Endodermal cell (in vitro differentiated cells): ENCODE measurements around the gene PWWP2B. TPM values are rescaled to one million over a fixed set of nuclear protein-coding genes. Genes with fewer than 3 reads are reported as not detected.

Source experiments
- DNase-seq: peaks from one replicate; pipeline ENCODE4 v3.0.0-alpha.2; 2017
- H3K27ac ChIP-seq: 2 replicates; pipeline ENCODE4 v1.5.1; 2013; ENCODE audit warnings: mild to moderate bottlenecking, low read depth, low read length, moderate library complexity
- H3K27me3 ChIP-seq: 2 replicates; pipeline ENCODE4 v1.6.1; 2013; ENCODE audit warnings: mild to moderate bottlenecking, low read length, moderate library complexity; ENCODE audit not compliant: insufficient read depth, control insufficient read depth, poor library complexity, severe bottlenecking
- H3K36me3 ChIP-seq: 2 replicates; pipeline ENCODE4 v1.7.0; 2013; ENCODE audit warnings: mild to moderate bottlenecking, low read length, moderate library complexity; ENCODE audit not compliant: control insufficient read depth, insufficient read depth
- H3K4me1 ChIP-seq: one replicate; pipeline ENCODE4 v1.7.0; 2013; ENCODE audit warnings: low read length; ENCODE audit not compliant: control insufficient read depth, insufficient read depth
- H3K4me3 ChIP-seq: 2 replicates; pipeline ENCODE4 v1.5.1; 2013; ENCODE audit warnings: mild to moderate bottlenecking, low read length, moderate library complexity
- H3K9ac ChIP-seq: 2 replicates; pipeline ENCODE4 v1.6.1; 2013; ENCODE audit warnings: mild to moderate bottlenecking, low read length, moderate library complexity; ENCODE audit not compliant: poor library complexity, severe bottlenecking; ENCODE audit errors: extremely low read depth
- H3K9me3 ChIP-seq: 2 replicates; pipeline ENCODE4 v1.6.1; 2013; ENCODE audit warnings: mild to moderate bottlenecking, low read length, moderate library complexity; ENCODE audit not compliant: control insufficient read depth
- H3K27ac Mint-ChIP-seq: 2 replicates; pipeline ENCODE4 v1.8.0; 2020; ENCODE audit warnings: mixed read lengths
- H3K27me3 Mint-ChIP-seq: 2 replicates; pipeline ENCODE4 v1.8.0; 2021; ENCODE audit warnings: mild to moderate bottlenecking, mixed read lengths; ENCODE audit not compliant: insufficient read depth
- H3K36me3 Mint-ChIP-seq: 2 replicates; pipeline ENCODE4 v1.8.0; 2020; ENCODE audit warnings: low read depth, mixed read lengths
- H3K4me1 Mint-ChIP-seq: 2 replicates; pipeline ENCODE4 v1.8.0; 2020; ENCODE audit warnings: mixed read lengths
- H3K4me3 Mint-ChIP-seq: 2 replicates; pipeline ENCODE4 v1.8.0; 2020; ENCODE audit warnings: mild to moderate bottlenecking, moderate library complexity, mixed read lengths
- H3K9me3 Mint-ChIP-seq: 2 replicates; pipeline ENCODE4 v1.8.0; 2020; ENCODE audit warnings: mild to moderate bottlenecking, mixed read lengths
- CTCF ChIP-seq: fragments of 200-600 bp; sonication (generic); conservative IDR thresholded peaks from 2 replicates; pipeline ENCODE4 v1.5.0; 2021; ENCODE audit warnings: antibody characterized with exemption, mild to moderate bottlenecking
- WGBS, 2 experiments: methylation state at CpG; one replicate each; pipeline versions ENCODE4 v1.1.5 to v1.1.7; 2013; ENCODE audit warnings: missing lambda C conversion rate in 2 of 2, mixed read lengths in 1 of 2; ENCODE audit not compliant: insufficient coverage in 1 of 2, insufficient read length in 1 of 2; 5-methylcytosine and 5-hydroxymethylcytosine counted together
- total RNA-seq, 2 donors: library from RNA; stranded (reverse); fragmentation: NEBNext Ultra II Directional in 1 of 2; extraction: Animal tissue kit (Norgen Biotek cat#: 25700) in 1 of 2; gene quantifications; 2 replicates in 1 of 2; 3 replicates in 1 of 2; pipeline ENCODE4 v1.2.1, GENCODE V29; 2021

Gene PWWP2B
- total RNA-seq, 2 donors from 2014 or later, result 11.4 to 13.9 TPM

GRCh38 chr10:132452216-132452650, 55.2 kb downstream of the PWWP2B start:
- Histone ChIP-seq H3K27ac (no peak overlapping the region), H3K27me3 (peaks cover 3% of the 10 kb centered on the region), H3K4me1 (no peaks in the 10 kb centered on the region), H3K9me3 (no peaks in the 10 kb centered on the region), H3K9ac (no peak overlapping the region), H3K4me3 (no peak overlapping the region), H3K36me3 (no peaks in the 10 kb centered on the region)
- TF ChIP-seq CTCF, result peak; percentile 57
- H3K36me3 Mint-ChIP-seq, result no peaks in the 10 kb centered on the region
- H3K4me3 Mint-ChIP-seq, result no peak overlapping the region
- H3K27ac Mint-ChIP-seq, result no peak overlapping the region
- peaks cover 3% of the 10 kb centered on the region for H3K27me3 Mint-ChIP-seq
- H3K9me3 Mint-ChIP-seq, result no peaks in the 10 kb centered on the region
- 87 to 94% methylated on average over 12 to 14 of the region's 14 CpGs for WGBS, 2 experiments
- peak; percentile 65 for DNase-seq
- peaks cover 4% of the 10 kb centered on the region for H3K4me1 Mint-ChIP-seq

GRCh38 chr10:132452651-132453469, 55.9 kb downstream of the PWWP2B start:
- H3K4me1 Mint-ChIP-seq, result peaks cover 2% of the 10 kb centered on the region
- no peaks in the 10 kb centered on the region for H3K4me1 ChIP-seq
- H3K9ac ChIP-seq, result no peak overlapping the region
- WGBS, 2 experiments, result 6 to 12% methylated on average over 22 to 45 of the region's 45 CpGs
- peaks cover 3% of the 10 kb centered on the region for H3K27me3 Mint-ChIP-seq
- no peaks in the 10 kb centered on the region for H3K9me3 ChIP-seq
- H3K36me3 Mint-ChIP-seq, result no peaks in the 10 kb centered on the region
- H3K27me3 ChIP-seq, result peaks cover 3% of the 10 kb centered on the region
- DNase-seq, result peak; percentile 92
- TF ChIP-seq CTCF, result peak; percentile 99
- no peaks in the 10 kb centered on the region for H3K36me3 ChIP-seq
- H3K4me3 Mint-ChIP-seq, result peak overlapping the region; percentile 35
- no peaks in the 10 kb centered on the region for H3K9me3 Mint-ChIP-seq
- H3K27ac Mint-ChIP-seq, result no peak overlapping the region
- H3K27ac ChIP-seq, result no peak overlapping the region
- H3K4me3 ChIP-seq, result peak overlapping the region; percentile 69

- H3K27ac ChIP-seq, result no peak overlapping the region
- Mint-ChIP-seq H3K27me3 (peaks cover 3% of the 10 kb centered on the region), H3K27ac (no peak overlapping the region), H3K4me1 (peaks cover 2% of the 10 kb centered on the region), H3K36me3 (no peaks in the 10 kb centered on the region), H3K9me3 (no peaks in the 10 kb centered on the region), H3K4me3 (peak overlapping the region; percentile 35)
- 77% methylated on average over 11 to 15 of the region's 15 CpGs for WGBS, 2 experiments
- H3K36me3 ChIP-seq, result no peaks in the 10 kb centered on the region
- H3K27me3 ChIP-seq, result peaks cover 3% of the 10 kb centered on the region
- no peaks in the 10 kb centered on the region for H3K9me3 ChIP-seq
- DNase-seq, result no peak
- peak; percentile 25 for TF ChIP-seq CTCF
- no peak overlapping the region for H3K9ac ChIP-seq
- no peak overlapping the region for H3K4me3 ChIP-seq
- H3K4me1 ChIP-seq, result no peaks in the 10 kb centered on the region
Measured at GRCh38 chr10:132453470-132453861, 56.5 kb downstream of the PWWP2B start.
